ENCODE results near the gene GNA15.
"Not testable (repeated sequence)": the region's sequence is repeated elsewhere in the genome, so short reads cannot be mapped to it uniquely, and the experiment has no call there.

The GNA15 gene

GRCh38 chr19:3154957-3155736, 19.3 kb downstream of the GNA15 start:
- Mint-ChIP-seq H3K27me3 (no peaks in the 10 kb centered on the region), H3K27ac (no peak overlapping the region), H3K9me3 (peaks cover 4% of the 10 kb centered on the region), H3K4me1 (ENCODE audit: low read depth) (peaks cover 6% of the 10 kb centered on the region), H3K4me3 (peak overlapping the region; percentile 27), H3K36me3 (ENCODE audit: low read depth) (no peaks in the 10 kb centered on the region)
- intact Hi-C loops (cut with micrococcal nuclease): no loop called here

DNA sequence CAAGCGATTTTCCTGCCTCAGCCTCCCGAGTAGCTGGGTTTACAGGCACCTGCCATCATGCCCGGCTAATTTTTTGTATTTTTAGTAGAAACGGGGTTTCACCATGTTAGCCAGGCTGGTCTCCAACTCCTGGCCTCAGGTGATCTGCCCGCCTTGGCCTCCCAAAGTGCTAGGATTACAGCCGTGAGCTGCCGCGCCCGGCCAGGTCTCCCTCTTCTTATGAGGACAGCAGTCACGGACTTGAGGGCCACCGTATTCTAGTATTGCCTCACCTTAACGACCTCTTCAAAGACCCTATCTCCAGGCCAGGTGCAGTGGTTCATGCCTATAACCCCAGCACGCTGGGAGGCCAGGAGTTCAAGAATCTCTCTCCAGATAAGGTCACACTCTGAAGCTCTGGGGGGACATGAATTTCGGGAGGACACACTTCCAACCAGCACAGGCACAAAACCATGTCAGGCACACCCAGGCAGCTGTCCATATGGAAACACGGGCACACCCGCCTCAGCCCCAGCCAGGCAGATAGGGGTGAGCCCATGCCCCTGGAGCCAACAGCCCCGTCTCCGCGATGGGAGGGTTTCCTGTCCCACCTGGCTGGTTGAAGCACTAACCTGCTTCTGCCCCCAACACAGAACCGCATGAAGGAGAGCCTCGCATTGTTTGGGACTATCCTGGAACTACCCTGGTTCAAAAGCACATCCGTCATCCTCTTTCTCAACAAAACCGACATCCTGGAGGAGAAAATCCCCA, 21.4 kb downstream of the GNA15 start:
- peaks cover 16% of the 10 kb centered on the region for H3K4me1 Mint-ChIP-seq (ENCODE audit: low read depth)
- no peak overlapping the region for H3K27ac Mint-ChIP-seq

DNA sequence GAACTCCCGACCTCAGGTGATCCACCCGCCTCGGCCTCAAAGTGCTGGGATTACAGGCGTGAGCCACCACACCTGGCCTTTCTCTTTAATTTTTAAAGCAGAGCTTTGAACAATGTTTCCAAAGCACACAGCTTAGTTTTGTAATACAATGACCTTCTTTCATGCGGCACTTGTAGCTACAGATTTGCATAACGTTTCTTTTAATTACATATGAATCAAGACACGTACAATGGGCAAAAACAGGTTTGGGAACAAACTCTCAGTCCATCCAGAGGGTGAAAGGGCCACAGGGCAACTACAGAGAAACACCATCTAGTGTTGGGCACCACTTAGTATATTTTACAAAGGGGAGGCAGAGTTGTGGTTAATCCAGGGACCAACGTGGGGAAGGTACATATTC, 23.7 kb downstream of the GNA15 start:
- H3K9me3 Mint-ChIP-seq: peaks cover 9% of the 10 kb centered on the region
- H3K27ac Mint-ChIP-seq: no peak overlapping the region
- intact Hi-C loops (cut with micrococcal nuclease): no loop called here
- H3K27me3 Mint-ChIP-seq: no peaks in the 10 kb centered on the region
- peaks cover 33% of the 10 kb centered on the region for H3K4me1 Mint-ChIP-seq (ENCODE audit: low read depth)
- no peaks in the 10 kb centered on the region for H3K36me3 Mint-ChIP-seq (ENCODE audit: low read depth)
- no peak overlapping the region for H3K4me3 Mint-ChIP-seq

More for the DNA sequence above, 21.4 kb downstream of the GNA15 start:
- H3K27me3 Mint-ChIP-seq: no peaks in the 10 kb centered on the region
- intact Hi-C loops (cut with micrococcal nuclease): no loop called here
- H3K36me3 Mint-ChIP-seq (ENCODE audit: low read depth): no peaks in the 10 kb centered on the region
- peaks cover 9% of the 10 kb centered on the region for H3K9me3 Mint-ChIP-seq
- no peak overlapping the region for H3K4me3 Mint-ChIP-seq

DNA sequence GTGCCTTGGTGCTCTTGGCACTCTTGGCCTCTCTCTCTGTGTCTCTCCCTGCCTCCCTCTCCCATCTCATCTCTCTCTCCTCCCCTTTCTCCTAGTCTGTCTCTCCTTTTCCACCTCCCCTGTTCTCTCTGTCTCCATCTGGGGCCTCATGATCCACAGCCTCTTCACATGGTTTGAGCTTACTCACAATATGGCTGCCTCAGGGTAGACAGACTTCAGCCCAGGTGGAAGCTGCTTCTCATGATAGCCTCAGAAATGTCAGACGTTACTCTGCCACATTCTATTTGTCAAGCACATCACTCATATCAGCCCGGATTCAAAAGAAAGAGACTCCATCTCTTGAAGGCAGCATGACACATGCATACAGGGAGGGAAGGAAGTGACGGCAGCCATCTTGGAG, 24.4 kb downstream of the GNA15 start:
- H3K4me3 Mint-ChIP-seq: no peak overlapping the region
- no peaks in the 10 kb centered on the region for H3K27me3 Mint-ChIP-seq
- H3K9me3 Mint-ChIP-seq: peaks cover 9% of the 10 kb centered on the region
- H3K36me3 Mint-ChIP-seq (ENCODE audit: low read depth): peaks cover 3% of the 10 kb centered on the region
- intact Hi-C loops (cut with micrococcal nuclease): loop anchor here (5.0 kb wide), 1 partner anchor 33 kb away; no protein-coding TSS in a partner anchor
- peak overlapping the region; percentile 47 for H3K27ac Mint-ChIP-seq
- H3K4me1 Mint-ChIP-seq (ENCODE audit: low read depth): peaks cover 38% of the 10 kb centered on the region

- Mint-ChIP-seq H3K4me3 (no peak overlapping the region), H3K36me3 (ENCODE audit: low read depth) (peaks cover 11% of the 10 kb centered on the region), H3K9me3 (peaks cover 9% of the 10 kb centered on the region), H3K27me3 (no peaks in the 10 kb centered on the region), H3K27ac (peak overlapping the region; percentile 47), H3K4me1 (ENCODE audit: low read depth) (peaks cover 46% of the 10 kb centered on the region)
- intact Hi-C loops (cut with micrococcal nuclease): loop anchor here (5.0 kb wide), 1 partner anchor 34 kb away; no protein-coding TSS in a partner anchor
Measured at GRCh38 chr19:3161453-3161852, 25.6 kb downstream of the GNA15 start.

DNA sequence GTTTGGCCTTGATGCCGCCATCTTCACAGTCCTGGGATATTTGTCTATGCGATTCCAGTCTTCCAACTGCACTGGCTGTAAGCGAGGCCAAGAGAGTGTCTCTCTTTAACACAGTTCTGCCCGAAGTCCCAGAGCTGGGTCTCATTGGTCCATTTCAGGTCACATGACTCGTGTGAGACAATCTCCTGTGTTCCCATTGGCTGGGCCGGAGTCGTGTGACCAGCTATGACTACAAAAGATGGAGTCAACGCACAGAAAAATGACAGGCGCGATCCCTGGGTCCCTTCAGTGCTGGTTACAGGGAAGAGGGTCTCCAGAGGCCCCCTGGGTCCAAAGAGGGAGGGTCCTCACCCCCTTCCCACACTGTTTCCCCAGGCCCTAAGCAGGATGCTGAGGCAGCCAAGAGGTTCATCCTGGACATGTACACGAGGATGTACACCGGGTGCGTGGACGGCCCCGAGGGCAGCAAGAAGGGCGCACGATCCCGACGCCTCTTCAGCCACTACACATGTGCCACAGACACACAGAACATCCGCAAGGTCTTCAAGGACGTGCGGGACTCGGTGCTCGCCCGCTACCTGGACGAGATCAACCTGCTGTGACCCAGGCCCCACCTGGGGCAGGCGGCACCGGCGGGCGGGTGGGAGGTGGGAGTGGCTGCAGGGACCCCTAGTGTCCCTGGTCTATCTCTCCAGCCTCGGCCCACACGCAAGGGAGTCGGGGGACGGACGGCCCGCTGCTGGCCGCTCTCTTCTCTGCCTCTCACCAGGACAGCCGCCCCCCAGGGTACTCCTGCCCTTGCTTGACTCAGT, 26.8 kb downstream of the GNA15 start:
- H3K27ac Mint-ChIP-seq: no peak overlapping the region
- no peak overlapping the region for H3K4me3 Mint-ChIP-seq
- intact Hi-C loops (cut with micrococcal nuclease): loop anchor here (5.0 kb wide), 1 partner anchor 35 kb away; no protein-coding TSS in a partner anchor
- H3K9me3 Mint-ChIP-seq: peaks cover 9% of the 10 kb centered on the region
- H3K36me3 Mint-ChIP-seq (ENCODE audit: low read depth): peaks cover 11% of the 10 kb centered on the region
- H3K27me3 Mint-ChIP-seq: no peaks in the 10 kb centered on the region
- H3K4me1 Mint-ChIP-seq (ENCODE audit: low read depth): peaks cover 46% of the 10 kb centered on the region

DNA sequence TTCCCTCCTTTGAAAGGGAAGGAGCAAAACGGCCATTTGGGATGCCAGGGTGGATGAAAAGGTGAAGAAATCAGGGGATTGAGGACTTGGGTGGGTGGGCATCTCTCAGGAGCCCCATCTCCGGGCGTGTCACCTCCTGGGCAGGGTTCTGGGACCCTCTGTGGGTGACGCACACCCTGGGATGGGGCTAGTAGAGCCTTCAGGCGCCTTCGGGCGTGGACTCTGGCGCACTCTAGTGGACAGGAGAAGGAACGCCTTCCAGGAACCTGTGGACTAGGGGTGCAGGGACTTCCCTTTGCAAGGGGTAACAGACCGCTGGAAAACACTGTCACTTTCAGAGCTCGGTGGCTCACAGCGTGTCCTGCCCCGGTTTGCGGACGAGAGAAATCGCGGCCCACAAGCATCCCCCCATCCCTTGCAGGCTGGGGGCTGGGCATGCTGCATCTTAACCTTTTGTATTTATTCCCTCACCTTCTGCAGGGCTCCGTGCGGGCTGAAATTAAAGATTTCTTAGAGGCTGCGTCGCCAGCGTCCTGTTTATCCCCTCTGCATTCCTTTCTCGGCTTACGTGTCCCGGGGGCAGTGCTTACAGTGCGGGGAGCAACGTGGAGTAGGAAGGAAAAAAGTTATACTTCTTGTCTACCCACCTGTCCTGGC, 27.5 kb downstream of the GNA15 start:
- peaks cover 53% of the 10 kb centered on the region for H3K4me1 Mint-ChIP-seq (ENCODE audit: low read depth)
- intact Hi-C loops (cut with micrococcal nuclease): loop anchor here (5.0 kb wide), 1 partner anchor 36 kb away; no protein-coding TSS in a partner anchor
- H3K27ac Mint-ChIP-seq: no peak overlapping the region
- H3K9me3 Mint-ChIP-seq: peaks cover 9% of the 10 kb centered on the region
- no peaks in the 10 kb centered on the region for H3K27me3 Mint-ChIP-seq
- peaks cover 18% of the 10 kb centered on the region for H3K36me3 Mint-ChIP-seq (ENCODE audit: low read depth)
- no peak overlapping the region for H3K4me3 Mint-ChIP-seq

DNA sequence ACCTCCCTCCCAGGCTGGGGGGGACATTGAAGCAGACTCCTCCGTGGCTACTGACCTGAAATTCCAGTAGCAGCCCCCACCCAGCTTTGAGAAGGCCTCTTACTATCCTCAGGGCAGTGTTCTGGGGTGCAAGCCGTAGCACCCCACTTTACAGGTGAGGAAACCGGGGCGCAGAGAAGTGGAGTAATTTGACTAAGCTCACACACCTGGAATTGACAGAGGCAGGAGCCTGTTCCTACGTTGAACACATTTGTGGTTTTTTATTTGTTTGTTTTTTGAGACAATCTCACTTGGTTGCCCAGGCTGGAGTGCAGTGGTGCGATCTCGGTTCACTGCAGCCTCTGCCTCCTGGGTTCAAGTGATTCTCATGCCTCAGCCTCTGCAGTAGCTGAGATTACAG, 28.1 kb downstream of the GNA15 start:
- Mint-ChIP-seq H3K9me3 (peaks cover 9% of the 10 kb centered on the region), H3K4me1 (ENCODE audit: low read depth) (peaks cover 54% of the 10 kb centered on the region), H3K36me3 (ENCODE audit: low read depth) (peaks cover 18% of the 10 kb centered on the region), H3K27me3 (no peaks in the 10 kb centered on the region), H3K27ac (no peak overlapping the region), H3K4me3 (no peak overlapping the region)
- intact Hi-C loops (cut with micrococcal nuclease): loop anchor here (5.0 kb wide), 1 partner anchor 37 kb away; no protein-coding TSS in a partner anchor

DNA sequence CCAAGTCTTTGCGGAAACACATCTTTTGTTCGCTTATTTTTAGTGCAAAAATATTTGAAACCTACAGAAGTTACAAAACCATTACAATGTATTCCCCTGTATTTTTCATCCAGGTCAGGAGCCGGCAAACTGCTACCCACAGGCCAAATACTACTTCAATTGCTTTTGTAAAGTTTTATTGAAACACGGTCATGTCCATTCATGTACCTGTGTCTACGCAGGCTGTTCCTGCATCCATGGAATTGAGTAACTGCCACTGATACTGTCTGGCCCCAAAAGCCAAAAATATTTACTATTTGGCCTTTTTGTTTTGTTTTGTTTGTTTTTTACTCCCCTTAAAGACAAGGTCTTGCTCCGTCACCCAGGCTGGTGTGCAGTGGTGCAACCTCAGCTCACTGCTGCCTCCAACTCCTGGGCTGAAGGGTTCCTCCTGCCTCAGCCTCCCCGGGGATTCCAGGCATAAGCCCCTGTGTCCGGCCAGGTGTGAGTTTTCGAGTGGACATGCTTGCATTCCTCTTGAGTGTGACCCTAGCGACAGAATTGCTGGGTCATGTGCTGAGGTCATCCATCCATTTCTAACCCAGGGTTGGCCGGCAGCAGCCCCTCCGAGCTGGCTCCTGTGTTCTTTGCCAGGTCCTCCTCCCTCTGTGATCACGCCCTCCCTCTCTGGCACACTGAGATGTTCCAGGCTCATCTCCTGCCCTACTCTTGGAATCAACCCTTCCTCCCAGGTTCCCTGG, 31.9 kb downstream of the GNA15 start:
- no peaks in the 10 kb centered on the region for H3K27me3 Mint-ChIP-seq
- peaks cover 18% of the 10 kb centered on the region for H3K36me3 Mint-ChIP-seq (ENCODE audit: low read depth)
- peak overlapping the region; percentile 33 for H3K27ac Mint-ChIP-seq
- no peak overlapping the region for H3K4me3 Mint-ChIP-seq
- H3K4me1 Mint-ChIP-seq (ENCODE audit: low read depth): peaks cover 71% of the 10 kb centered on the region
- intact Hi-C loops (cut with micrococcal nuclease): no loop called here
- H3K9me3 Mint-ChIP-seq: no peaks in the 10 kb centered on the region

GRCh38 chr19:3171894-3172672, 36.2 kb downstream of the GNA15 start:
- Mint-ChIP-seq H3K9me3 (no peaks in the 10 kb centered on the region), H3K27me3 (no peaks in the 10 kb centered on the region), H3K27ac (peak overlapping the region; percentile 20), H3K4me3 (no peak overlapping the region), H3K4me1 (ENCODE audit: low read depth) (peaks cover 57% of the 10 kb centered on the region), H3K36me3 (ENCODE audit: low read depth) (peaks cover 7% of the 10 kb centered on the region)
- intact Hi-C loops (cut with micrococcal nuclease): no loop called here

- Mint-ChIP-seq H3K27ac (peak overlapping the region; percentile 20), H3K4me1 (ENCODE audit: low read depth) (peaks cover 60% of the 10 kb centered on the region)
- H3K4me3 Mint-ChIP-seq; H3K27me3 Mint-ChIP-seq; H3K9me3 Mint-ChIP-seq; H3K36me3 Mint-ChIP-seq (ENCODE audit: low read depth); intact Hi-C loops (cut with micrococcal nuclease): not testable (repeated sequence)
Measured at GRCh38 chr19:3172673-3173000, 36.8 kb downstream of the GNA15 start.
